Stimulated activated CD4-positive, alpha-beta T cell treated with anti-CD3 and anti-CD28 coated beads, Interleukin-2, amount 100 ng/mL, for 4 hours (primary cell): ENCODE measurements around the gene SLC29A4.
"Not testable (repeated sequence)": the region's sequence is repeated elsewhere in the genome, so short reads cannot be mapped to it uniquely, and the experiment has no call there.

Source experiments
- DNase-seq: peaks from one replicate; pipeline ENCODE4 v3.0.0-alpha.2; 2020; ENCODE audit warnings: low read depth

Gene SLC29A4

DNA sequence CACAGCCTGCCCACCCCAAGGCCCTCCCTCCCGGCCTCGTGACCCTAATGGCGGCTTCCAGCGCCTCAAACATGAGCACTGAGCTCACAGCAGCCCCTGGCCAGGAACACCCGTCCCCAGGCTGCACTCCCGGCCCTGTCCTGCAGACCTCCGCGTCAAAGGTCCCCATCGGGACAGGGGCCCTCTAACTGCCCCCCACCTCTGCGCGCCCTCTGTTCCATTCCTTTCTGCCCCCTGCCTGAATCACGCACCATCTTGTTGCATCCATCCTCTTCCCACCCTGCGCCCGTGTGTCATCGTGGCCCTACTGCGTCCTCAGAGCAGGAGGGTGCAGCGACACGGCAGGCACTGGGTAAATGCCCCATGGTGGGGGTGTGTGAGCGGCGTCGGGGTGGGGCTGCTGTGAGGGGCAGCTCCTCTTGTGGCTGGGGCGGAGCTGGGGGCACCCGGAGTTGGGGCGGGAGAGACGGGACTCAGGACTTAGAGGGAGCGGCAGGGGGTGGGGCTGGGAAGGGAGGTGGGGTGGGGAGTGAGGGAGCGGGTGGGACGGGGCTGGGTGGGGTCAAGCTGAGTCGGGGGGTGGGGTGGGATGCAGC, 13.4 kb downstream of the SLC29A4 start:
- DNase-seq = no peak

DNA sequence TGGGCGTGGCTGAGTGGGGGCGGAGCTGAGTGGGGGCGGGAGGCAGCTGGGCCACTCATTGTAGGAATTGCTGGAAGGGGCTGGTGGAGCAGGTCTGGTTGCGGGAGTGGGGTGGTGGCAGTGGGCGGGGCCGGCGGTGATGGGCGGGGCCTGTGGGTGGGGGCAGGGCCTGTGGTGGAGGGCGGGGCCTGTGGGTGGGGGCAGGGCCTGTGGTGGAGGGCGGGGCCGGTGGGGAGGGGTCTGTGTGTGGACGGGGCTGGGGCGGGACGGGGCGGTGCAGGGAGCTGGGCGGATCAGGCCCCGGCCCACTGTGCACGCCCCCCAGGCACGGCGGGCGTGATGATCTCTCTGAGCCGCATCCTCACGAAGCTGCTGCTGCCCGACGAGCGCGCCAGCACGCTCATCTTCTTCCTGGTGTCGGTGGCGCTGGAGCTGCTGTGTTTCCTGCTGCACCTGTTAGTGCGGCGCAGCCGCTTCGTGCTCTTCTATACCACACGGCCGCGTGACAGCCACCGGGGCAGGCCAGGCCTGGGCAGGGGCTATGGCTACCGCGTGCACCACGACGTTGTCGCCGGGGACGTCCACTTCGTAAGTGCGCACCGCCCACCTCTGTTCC, 14.0 kb downstream of the SLC29A4 start:
- DNase-seq = peak; percentile 53

DNA sequence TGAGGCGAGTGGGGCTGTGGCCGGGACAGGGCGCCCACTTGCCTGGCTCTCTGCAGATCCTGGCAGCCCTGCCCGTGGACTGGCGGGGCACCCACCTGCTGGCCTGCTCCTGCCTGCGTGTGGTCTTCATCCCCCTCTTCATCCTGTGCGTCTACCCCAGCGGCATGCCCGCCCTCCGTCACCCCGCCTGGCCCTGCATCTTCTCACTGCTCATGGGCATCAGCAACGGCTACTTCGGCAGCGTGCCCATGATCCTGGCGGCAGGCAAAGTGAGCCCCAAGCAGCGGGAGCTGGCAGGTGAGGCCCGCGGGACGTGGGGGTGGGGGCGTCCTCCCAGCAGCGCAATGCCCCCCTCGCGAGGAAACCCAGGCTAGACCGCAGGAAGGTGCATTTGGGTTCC, 17.6 kb downstream of the SLC29A4 start:
- no peak for DNase-seq

DNA sequence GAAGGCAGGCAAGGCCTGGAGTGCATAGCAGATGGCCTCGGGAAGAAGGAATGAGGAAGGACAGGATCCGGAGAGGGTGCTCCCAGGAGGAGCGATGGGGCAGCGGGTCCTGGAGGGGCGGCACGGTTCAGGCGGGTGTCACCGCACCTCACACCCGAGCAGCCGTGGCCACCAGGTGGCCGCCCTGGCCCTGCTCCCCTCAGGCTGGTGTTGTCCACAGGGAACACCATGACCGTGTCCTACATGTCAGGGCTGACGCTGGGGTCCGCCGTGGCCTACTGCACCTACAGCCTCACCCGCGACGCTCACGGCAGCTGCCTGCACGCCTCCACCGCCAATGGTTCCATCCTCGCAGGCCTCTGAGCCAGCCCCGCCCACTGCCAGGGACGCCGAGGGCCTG, 19.8 kb downstream of the SLC29A4 start:
- no peak for DNase-seq

DNA sequence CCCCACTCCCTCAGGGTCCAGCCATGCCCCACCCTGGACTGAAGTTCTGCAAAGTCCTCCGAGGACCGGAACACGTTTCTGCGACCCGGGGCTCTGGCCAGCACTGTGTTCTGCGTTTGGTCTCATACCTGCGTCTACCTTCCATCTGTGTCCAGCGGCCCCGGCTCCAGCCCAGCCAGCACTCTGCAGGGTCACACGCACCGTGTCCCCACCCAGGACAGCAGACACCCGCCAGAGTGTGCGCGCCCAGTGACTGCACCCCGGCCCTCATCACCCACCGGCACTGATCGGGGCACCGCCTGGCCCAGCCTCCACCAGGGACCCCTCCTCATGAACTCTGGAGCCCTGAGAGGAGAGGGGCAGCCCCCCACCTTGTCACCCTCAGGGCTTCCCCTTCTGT, 20.3 kb downstream of the SLC29A4 start:
- DNase-seq = no peak

DNA sequence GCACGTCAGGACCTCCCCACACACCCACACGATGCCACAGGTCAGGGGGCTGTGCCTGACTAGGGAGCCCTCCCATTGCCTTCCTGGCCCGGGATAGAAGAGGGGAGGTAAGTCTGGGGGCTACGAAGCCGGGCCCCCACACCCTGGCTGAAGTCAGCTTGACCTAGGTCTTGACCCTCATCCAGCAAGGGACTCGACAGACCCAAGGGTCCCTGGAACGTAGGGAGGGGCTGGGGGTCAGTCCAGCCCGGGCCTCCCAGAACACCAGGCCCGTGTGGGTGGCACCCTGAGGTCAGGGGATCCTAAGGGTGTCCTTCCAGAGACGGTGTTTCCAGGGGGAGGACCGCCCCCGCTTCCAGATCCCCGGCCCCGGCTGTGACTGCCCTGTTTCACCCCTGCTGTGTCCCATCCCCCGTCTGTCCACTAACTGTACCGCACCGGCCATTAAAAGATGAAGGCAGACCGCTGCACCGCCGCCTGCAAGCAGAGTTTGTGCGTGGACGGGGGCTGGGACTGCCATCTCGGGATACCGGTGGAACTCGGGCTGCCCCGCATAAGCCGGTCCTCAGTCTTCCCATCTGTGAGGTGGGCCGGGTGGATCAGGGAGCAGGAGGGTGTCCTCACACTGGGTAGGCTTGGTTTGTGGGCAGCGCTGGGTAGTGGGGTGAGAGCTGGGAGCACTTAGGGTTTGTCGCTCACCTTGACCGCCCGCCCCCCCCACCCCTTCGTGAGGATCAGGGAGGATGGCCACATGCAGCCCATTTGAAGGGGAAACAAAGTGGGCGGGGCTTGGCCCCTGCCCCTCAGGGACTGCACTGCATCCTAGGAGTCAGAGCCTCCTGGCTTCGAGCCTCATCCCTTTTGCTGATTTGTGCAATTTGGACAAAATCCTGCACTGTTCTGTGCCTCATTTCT, 21.1 kb downstream of the SLC29A4 start:
- no peak for DNase-seq

DNA sequence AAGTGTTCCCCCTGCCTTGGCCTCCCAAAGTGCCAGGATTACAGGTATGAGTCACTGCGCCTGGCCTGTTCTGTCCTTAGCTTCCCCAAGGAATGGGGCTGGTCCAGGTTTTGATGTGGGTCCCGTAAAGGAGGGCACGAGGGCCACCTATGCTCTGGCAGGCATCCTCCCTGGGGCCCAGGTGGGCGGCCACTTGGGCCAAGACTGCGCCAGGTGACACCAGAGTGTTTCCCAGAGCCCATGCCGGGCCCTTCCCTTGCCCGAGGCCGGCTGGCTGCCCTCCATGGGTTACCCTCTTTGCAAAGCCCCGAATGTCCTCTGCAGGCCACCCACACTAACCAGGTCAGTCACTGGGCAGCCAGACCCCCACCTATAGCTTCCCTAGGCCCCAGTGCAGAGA, 22.3 kb downstream of the SLC29A4 start:
- DNase-seq = not testable (repeated sequence)

DNA sequence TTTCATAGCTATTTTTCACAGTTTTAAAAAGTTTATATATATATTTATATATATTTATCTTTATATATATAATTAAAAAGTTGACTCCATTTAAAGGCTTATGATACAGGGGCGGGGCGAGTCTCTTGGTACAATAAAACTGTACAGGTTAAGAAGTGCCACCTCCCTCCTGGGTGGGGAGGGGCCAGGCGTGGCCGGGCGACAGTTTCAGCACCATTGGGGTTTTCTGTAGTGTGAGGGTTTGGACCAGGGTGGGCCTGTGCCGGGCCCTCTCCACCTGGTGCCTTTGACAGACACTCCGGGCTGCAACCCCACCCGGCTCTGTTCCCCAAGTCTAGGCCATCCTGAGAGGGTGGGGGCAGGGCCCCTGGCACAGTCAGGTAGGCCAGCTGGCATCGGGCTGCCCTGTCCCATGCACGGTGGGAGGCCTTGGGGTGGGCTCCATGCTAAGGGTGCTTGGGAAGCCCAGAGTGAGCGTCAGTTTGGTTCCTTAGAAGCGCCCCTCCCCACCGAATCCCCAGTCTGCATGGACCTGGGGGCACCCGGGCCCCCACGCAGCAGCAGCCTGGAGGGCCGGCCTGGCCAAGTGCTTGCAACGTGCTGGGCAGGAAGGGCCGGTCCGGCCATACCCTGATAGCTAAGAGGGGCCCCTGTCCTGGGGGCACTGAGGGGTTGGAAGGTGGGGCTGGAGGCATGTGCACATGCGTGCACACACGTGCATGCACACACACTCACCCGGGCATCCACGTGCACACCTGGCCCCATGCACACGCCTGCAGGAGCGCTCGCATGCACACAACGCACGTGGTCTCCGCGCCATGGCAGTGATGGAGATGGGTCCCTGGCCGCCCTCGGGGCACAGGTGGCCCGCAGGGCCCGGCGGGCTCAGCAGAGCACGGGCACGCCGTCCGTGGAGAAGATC, 24.7 kb downstream of the SLC29A4 start:
- DNase-seq = not testable (repeated sequence)

DNA sequence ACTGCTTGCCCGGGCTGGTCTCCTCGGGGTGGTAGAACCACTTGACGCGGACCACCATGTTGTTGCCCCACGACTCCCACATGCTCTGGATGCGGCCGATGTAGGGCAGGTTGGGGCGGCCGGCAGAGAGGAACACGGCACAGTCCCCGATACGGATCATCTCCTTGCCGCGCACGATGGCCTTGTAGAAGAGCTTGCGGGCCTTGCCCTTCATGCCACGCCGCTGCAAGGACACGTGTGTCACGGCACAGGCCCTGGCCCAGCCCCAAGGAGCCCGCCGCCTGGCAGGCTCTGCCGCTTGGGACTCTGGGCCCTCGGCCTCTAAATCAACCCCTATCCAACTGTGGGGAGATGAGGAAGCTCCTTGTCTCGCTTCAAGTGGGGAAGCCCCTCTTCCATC, 26.4 kb downstream of the SLC29A4 start:
- no peak for DNase-seq

DNA sequence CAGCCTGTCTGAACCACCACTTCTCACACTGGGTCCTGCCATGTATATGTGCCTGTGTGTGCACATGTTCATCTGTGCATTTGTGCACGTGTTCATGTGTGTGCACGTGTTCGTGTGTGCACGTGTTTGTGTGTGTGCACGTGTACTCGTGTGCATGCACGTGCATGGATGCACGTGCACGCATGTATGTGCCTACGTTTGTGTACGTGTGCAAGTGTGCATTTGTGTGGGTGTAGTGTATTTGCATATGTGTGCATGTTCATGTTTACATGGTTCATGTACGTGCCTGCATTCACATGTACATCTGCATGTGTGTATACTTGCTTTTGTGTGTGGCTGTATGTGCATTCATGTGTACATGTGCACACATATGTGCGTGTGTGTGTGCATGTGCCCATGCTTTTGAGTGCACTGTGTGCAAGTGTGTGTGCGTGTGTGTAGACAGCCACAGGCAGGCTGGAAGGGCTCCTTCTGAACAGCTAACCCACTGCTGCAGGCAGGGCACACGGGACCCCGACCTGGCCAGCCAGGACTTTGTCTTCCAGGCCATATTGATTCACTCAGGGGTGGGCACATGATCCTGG, 28.2 kb downstream of the SLC29A4 start:
- no peak for DNase-seq

DNA sequence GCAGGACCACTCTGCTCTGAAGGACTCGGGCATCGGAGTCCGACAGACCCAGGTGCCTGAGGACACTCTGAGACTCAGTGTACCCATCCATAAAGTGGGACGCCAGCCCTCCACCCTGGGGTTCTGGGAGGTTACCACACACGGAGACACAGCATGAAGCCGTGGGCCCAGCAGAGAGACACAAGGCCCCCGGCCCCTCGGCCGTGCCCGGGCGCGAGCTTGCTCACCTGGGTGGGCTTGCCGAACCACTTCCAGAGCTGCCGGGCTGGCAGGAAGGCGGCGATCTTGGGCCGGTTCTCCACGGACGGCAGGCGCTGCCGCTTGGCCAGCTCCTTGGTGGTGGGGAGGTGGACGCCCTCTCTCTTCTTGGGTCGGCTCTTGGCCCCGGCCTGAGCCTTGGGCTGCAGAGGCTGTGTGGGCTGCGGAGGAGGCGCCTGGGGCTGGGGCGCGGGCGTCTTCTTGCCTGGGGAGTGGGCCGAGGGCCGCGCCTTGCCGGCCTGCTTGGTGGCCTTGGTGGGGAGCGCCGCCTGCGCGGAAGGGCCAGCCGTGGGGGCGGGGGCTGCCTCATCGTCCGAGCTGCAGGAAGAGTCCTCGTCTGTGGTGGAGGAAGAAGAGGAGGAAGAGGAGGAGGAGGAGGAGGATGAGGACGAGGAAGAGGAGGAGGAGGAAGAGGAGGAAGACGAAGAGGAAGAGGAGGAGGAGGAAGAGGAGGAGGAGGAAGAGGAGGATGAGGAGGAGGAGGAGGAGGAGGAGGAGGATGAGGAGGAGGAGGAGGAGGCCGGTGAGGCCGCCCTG, 29.7 kb downstream of the SLC29A4 start:
- DNase-seq = not testable (repeated sequence)

DNA sequence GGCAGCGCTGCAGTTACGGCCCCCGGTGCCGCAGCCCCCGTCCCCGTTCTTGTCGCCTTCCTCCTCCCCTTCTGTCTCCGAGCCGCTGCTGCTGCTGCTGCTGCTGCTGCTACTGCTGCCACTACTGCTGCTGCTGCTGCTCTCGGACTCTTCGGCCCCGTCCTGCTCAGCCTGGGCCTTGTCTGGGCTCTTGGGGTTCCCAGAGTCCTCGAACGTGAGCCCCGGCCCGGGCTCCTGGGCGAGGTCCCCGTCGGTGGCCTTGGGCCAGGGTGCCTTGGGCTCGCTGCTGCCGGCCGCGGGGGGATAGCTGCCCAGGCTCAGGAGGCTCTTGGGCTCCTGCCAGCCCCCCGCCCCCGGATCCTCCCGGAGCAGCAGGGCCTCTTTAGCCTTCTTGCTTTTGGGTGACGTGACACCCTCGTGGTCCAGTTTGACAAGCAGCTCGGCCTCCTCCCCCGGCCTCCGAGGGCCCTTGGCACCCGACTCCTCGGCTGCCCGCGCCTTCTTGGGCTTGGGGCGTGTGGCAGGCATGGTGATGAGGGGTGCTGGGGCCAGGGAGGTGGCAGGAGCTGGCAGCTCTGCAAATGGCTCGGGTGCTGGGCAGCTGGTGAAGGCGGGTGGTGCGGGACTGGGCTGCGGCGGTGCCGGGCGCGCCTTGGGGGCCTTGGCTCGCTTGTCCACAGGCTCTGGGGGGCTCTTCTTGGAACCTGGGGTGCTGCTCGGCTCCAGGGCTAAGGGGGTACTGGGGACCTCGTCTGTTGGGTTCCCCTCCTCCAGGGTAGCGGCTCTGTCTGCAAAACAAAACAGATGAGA, 30.5 kb downstream of the SLC29A4 start:
- DNase-seq = not testable (repeated sequence)

DNA sequence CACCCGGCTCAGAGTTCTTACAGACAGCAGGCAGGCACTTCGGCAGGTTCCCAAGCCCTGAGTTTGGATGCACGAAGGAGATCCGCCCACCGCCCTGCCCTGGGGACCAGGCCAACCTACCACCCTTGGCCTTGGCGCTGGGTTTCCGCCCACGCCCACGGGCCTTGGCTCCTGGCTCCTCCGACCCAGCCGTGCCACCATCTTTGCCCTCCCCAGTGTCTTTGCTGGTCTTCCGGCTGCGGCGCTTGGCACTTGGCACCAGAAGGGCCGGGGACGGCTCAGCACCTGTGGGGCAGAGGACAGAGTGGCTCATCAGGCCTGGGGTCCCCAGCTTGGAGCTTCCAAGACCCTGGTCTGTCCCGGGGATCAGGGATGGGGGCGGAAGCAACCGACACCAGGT, 32.1 kb downstream of the SLC29A4 start:
- no peak for DNase-seq

DNA sequence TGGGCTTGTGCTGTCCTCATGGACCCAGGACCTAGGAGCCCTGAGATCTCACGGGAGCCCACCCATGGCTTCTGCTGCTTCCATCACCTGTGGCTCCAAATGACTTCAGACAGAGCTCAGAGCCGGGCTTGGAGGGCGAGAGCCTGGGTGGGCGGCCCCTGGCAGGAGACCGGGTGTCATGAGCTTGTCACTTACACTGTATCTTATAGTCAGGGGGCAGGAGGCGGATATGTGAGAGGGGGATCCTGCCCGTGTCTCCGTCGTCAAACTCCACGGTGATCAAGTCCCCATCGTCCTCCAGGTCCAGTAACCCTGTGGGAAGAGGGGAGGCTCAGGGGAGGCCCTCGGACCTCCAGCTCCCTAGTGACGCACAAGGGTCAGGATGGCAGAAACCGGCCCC, 33.0 kb downstream of the SLC29A4 start:
- no peak for DNase-seq

DNA sequence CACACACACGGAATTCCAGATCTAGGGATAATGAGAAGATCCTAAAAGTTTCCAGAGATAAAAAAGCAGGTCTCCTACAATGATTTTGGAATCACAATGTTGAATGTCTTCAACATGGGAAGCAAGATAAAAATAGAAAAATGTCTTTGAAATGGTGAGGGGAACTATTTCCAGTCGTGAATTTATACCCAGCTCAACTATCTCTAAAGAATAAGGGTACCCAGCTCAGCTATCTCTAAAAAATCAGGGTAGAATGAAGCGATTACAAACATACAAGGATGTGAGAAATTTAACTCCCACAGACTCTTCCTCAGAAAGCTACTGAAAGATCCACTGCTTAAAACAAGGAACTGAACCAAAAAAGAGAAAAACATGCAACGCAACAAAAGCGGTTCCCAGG, 35.9 kb downstream of the SLC29A4 start:
- DNase-seq = not testable (repeated sequence)

DNA sequence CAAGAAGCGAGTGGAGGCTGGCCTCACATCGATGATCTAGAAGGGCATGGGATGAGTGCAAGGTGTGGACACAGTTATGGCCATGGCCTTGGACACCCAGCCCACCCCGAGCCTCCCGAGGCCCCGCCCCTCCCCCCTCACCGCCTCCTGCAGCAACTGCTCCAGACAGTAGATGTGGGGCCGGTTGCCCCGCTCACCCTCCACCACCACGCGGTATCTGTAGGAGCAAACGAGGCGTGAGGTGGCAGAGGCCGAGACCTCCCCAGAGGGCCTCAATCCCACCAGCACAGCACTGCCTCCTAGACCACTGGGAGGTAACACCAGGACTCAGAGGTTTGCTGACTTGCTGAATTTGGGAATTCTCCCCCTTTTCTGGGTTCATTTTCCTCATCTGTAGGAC, 37.6 kb downstream of the SLC29A4 start:
- no peak for DNase-seq

DNA sequence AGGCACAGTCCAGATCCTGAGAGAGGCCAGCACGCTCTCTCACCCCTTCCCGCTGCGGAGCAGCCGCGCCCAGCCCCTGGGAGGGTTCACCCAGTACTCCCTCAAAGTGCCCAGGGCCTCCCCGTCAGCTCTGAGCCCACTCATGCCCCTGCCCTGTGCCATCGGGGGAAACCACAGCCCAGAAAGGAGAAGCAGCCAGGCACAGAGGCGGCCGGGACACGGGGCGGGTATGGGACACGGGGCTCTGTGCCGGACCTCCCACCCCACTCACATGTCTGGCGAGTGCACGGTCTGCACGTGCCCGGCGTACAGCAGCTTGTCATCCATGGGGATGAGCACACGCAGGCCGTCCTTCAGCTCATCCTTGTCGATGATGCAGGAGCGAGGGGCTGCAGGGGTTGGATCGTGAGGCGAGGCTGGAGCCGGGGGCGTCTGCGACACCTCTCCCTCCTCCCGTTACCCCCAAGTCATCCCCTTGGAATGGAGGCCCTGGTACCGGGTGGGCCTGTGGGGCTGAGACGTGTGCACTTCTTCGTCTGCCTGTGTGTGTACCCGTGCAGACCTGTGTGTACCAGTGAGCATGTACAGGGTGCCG, 38.2 kb downstream of the SLC29A4 start:
- no peak for DNase-seq

DNA sequence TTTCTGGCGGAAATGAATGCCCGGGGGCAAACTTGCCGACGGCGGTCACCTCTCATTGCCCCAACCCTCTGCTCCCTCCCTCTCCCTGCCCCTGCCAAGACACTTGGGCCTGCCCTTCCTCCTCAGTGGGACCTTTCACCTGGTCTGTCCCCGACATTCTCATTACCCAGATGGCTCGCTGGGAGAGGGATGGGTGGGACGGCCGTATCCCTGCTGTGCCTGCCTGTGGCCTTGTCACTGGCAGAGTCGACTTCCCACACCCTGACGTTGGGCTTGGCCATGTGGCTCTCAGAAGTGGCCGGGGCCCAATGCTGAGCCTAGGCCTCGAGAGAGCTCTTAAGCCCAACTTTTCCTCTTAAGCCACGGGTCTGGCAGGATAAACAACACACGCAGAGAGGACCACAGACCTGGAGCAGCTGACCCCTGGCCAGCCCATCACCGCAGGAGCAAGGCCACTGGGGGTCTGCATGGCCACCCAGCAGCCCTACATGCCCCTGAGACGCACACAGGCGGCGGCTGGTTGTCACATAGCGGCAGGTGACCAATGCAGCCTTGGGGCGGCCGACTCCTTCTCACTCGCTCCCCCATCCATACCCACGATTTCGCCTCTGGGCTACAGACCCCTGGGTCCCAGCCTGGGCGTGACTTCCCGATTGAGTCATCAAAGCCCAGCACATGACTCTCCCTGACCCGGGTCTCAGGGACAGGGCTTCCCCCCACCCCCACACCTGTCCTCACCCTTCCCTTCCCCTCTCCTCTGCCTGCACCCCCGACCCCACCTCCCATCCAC, 40.1 kb downstream of the SLC29A4 start:
- no peak for DNase-seq
